ENCODE results near the gene LRRC7. TPM values are rescaled to one million over a fixed set of nuclear protein-coding genes. Genes with fewer than 3 reads are reported as not detected.

LRRC7 gene
- total RNA-seq, 6 experiments from 2014 or later = 0.09 to 0.33 (median 0.23) TPM

DNA sequence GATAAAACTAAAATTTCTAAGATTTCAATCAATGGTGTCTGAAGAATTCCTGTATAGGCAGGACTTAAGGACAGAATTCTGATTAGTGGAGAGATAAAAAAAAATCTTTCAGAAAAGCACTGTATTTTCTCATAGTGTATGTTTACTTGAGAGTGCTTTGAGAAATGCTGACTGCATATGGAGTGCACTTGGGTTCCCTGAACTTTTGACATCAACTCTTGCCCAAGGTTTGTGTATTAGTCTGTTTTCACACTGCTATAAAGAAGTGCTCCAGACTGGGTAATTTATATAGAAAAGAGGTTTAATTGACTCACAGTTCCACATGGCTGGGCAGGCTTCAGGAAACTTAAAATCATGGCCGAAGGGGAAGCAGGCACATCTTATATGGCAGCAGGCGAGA, 362.7 kb downstream of the LRRC7 start:
- no peaks in the 10 kb centered on the region for H3K4me1 Mint-ChIP-seq (ENCODE audit: low read depth)
- H3K36me3 Mint-ChIP-seq (ENCODE audit: low read depth) = 0 out of 2 replicates have a peak, but pooled peaks cover 6% of the 10 kb centered on the region
- TF ChIP-seq, protein P1, sequence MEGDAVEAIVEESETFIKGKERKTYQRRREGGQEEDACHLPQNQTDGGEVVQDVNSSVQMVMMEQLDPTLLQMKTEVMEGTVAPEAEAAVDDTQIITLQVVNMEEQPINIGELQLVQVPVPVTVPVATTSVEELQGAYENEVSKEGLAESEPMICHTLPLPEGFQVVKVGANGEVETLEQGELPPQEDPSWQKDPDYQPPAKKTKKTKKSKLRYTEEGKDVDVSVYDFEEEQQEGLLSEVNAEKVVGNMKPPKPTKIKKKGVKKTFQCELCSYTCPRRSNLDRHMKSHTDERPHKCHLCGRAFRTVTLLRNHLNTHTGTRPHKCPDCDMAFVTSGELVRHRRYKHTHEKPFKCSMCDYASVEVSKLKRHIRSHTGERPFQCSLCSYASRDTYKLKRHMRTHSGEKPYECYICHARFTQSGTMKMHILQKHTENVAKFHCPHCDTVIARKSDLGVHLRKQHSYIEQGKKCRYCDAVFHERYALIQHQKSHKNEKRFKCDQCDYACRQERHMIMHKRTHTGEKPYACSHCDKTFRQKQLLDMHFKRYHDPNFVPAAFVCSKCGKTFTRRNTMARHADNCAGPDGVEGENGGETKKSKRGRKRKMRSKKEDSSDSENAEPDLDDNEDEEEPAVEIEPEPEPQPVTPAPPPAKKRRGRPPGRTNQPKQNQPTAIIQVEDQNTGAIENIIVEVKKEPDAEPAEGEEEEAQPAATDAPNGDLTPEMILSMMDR (IDR thresholded peaks at IDR 0.05) = no peak
- H3K9me3 Mint-ChIP-seq = peaks cover 17% of the 10 kb centered on the region
- DNase-seq = no peak
- no peaks in the 10 kb centered on the region for H3K27me3 Mint-ChIP-seq (ENCODE audit: insufficient read depth)
- no peak overlapping the region for H3K4me3 Mint-ChIP-seq
- H3K27ac Mint-ChIP-seq = no peak overlapping the region

DNA sequence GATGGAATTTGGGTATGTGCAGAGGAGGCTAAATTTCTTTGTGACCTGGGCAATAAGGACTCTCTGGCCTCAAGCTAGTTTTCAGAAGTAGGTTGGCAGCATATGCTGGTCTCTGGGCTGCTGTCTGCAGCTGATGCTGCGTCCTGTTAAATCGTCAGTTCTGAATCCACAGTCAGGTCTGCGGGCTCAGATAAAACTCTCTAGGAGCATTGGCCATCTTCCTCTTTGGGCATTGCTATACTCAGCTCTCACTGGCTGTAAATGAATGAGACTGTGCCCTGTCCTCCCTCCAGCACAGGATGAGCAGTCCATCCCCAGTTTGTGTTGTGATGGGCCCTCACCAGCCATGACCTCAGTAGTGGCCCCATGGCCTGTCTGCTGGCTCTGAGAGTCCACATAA, 365.0 kb downstream of the LRRC7 start:
- Mint-ChIP-seq H3K4me1 (ENCODE audit: low read depth) (no peaks in the 10 kb centered on the region), H3K27me3 (ENCODE audit: insufficient read depth) (no peaks in the 10 kb centered on the region), H3K9me3 (peaks cover 22% of the 10 kb centered on the region), H3K4me3 (no peak overlapping the region), H3K36me3 (ENCODE audit: low read depth) (0 out of 2 replicates have a peak, but pooled peaks cover 6% of the 10 kb centered on the region), H3K27ac (no peak overlapping the region)
- no peak for DNase-seq
- TF ChIP-seq, protein P1 (IDR thresholded peaks at IDR 0.05) = no peak

DNA sequence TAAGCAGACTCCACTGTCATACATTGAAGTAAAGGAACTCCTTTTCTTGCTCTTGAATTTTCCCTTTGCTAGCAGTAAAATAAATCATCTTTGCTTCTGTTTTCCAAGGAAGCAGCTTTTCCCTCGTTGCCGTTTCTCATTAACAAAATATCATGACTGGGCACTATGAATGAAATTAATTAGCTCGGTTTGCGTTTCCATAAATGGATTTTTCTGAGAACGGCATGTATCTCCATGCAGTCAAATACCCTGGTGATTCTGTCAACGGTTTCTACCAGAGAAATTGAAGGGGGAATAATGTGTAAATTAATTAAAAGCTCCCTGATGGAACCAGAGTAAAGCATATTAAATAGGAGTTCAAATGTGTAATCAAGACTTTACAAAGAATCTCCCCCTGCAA, 372.5 kb downstream of the LRRC7 start:
- TF ChIP-seq, protein P1 (IDR thresholded peaks at IDR 0.05) = no peak
- no peaks in the 10 kb centered on the region; the same call in 1 of the 2 replicates for H3K27me3 Mint-ChIP-seq (ENCODE audit: insufficient read depth)
- H3K4me3 Mint-ChIP-seq = no peak overlapping the region
- DNase-seq = no peak
- no peak overlapping the region for H3K27ac Mint-ChIP-seq
- H3K9me3 Mint-ChIP-seq = peaks cover 11% of the 10 kb centered on the region
- H3K36me3 Mint-ChIP-seq (ENCODE audit: low read depth) = peaks cover 4% of the 10 kb centered on the region; the same call in 1 of the 2 replicates
- H3K4me1 Mint-ChIP-seq (ENCODE audit: low read depth) = no peaks in the 10 kb centered on the region

DNA sequence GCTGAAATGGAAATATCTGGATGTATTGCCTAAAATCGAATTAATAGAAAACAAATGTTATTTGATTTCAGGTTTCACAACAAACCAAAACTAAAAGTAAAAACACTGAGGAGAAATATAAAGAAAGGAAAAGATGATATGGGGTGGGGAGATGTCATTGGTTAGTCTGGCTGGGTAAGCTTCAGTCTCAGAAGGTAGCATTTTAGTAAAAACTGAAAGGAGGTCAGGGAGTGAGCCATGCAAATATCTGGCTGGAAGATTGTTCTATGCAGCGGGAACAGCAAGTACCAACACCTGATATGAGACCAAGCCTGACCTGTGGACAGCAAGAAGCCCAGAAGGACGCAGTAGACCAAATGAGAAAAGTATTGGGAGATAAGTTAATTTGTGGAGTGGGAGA, 373.1 kb downstream of the LRRC7 start:
- no peak overlapping the region for H3K27ac Mint-ChIP-seq
- no peaks in the 10 kb centered on the region for H3K4me1 Mint-ChIP-seq (ENCODE audit: low read depth)
- peaks cover 4% of the 10 kb centered on the region; the same call in 1 of the 2 replicates for H3K36me3 Mint-ChIP-seq (ENCODE audit: low read depth)
- no peak overlapping the region for H3K4me3 Mint-ChIP-seq
- TF ChIP-seq, protein P1 (IDR thresholded peaks at IDR 0.05) = no peak
- peaks cover 17% of the 10 kb centered on the region for H3K9me3 Mint-ChIP-seq
- no peaks in the 10 kb centered on the region; the same call in 1 of the 2 replicates for H3K27me3 Mint-ChIP-seq (ENCODE audit: insufficient read depth)
- DNase-seq = no peak

DNA sequence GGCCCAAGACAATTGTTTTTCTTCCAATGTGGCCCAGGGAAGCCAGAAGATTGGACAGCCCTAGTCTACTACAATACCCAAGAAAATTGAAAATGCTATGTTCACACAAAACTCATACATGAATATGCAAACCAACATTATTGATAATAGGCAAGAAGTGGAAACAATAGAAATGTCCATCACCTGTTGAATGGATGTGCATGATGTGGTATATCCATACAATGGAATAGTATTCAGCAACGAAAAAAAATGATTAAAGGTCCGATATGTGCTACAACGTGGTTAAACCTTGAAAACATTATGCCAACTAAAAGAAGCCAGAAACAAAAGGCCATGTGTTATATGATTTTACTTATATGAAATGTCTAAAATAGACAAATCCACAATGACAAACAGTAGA, 375.3 kb downstream of the LRRC7 start:
- H3K9me3 Mint-ChIP-seq = peaks cover 17% of the 10 kb centered on the region
- no peak overlapping the region for H3K4me3 Mint-ChIP-seq
- no peaks in the 10 kb centered on the region for H3K4me1 Mint-ChIP-seq (ENCODE audit: low read depth)
- no peaks in the 10 kb centered on the region; the same call in none of the 2 replicates for H3K27me3 Mint-ChIP-seq (ENCODE audit: insufficient read depth)
- H3K36me3 Mint-ChIP-seq (ENCODE audit: low read depth) = peaks cover 4% of the 10 kb centered on the region; the same call in 1 of the 2 replicates
- H3K27ac Mint-ChIP-seq = no peak overlapping the region
- no peak for DNase-seq
- TF ChIP-seq, protein P1 (IDR thresholded peaks at IDR 0.05) = no peak
